GM12878 (cell line): Measurements from ENCODE around the gene TATDN3. TPM values are rescaled to one million over a fixed set of nuclear protein-coding genes. Genes with fewer than 3 reads are reported as not detected.
A peak's percentile ranks its signal among the peaks of the same experiment; 100 is the strongest.

Source experiments
- ATAC-seq: fragments of 200-7000 bp; cut with Tn5 transposase; 3 replicates; pipeline ENCODE4 v1.9.1; 2020; ENCODE audit warnings: mild to moderate bottlenecking, moderate library complexity
- BruUV-seq: library from RNA; stranded (reverse); fragments of 400-500 nt; replicated peaks from 2 replicates; lab custom pipeline; 2021; lab: Mats Ljungman, UMichigan
- CTCF ChIA-PET: fragments of 300-600 bp; sonication (Branson Sonifier 250); formaldehyde crosslinking; extraction: SDS; loops from one replicate; lab custom pipeline; 2021; ENCODE audit warnings: inconsistent platforms; lab: Yijun Ruan, JAX
- POLR2A ChIA-PET: fragments of 350-600 bp; formaldehyde crosslinking; extraction: SDS; loops from one replicate; lab custom pipeline; 2021; ENCODE audit warnings: inconsistent platforms; lab: Charles Lee
- RAD21 ChIA-PET: fragments of 300-600 bp; sonication (Branson Sonifier 250); formaldehyde crosslinking; loops from one replicate; lab custom pipeline; 2023; ENCODE audit warnings: antibody characterized with exemption; ENCODE audit not compliant: unreplicated experiment; lab: Charles Lee
- SMC1A ChIA-PET: fragments of 300-600 bp; sonication (Branson Sonifier 250); formaldehyde crosslinking; loops from one replicate; lab custom pipeline; 2023; ENCODE audit not compliant: unreplicated experiment, uncharacterized antibody; lab: Charles Lee
- DNase-seq: peaks from one replicate; pipeline ENCODE4 v3.0.0-alpha.2; 2011; ENCODE audit warnings: low read depth, low spot score
- FAIRE-seq: peaks from 3 replicates; lab custom pipeline; 2011; peaks lifted over from hg19 to GRCh38; lab: Jason Lieb, UNC
- H2AFZ ChIP-seq: 2 replicates; pipeline ENCODE4 v1.6.0; 2011; ENCODE audit warnings: low read depth, low read length, control low read depth; ENCODE audit not compliant: control insufficient read depth
- H3K27ac ChIP-seq: 2 replicates; pipeline ENCODE4 v1.5.1; 2011; ENCODE audit warnings: control low read depth; ENCODE audit not compliant: control insufficient read depth, insufficient read depth
- H3K27me3 ChIP-seq, 2 experiments: replicated peaks in 1 of 2; 2 replicates each; pipeline versions ENCODE4 v1.6.0 to v1.6.1; 2011; ENCODE audit warnings: low read length in 1 of 2; ENCODE audit not compliant: control insufficient read depth in 2 of 2, insufficient read depth in 2 of 2
- H3K36me3 ChIP-seq, 2 experiments: 2 replicates each; pipeline ENCODE4 v1.5.1; 2011; ENCODE audit warnings: low read length in 1 of 2; ENCODE audit not compliant: control insufficient read depth in 2 of 2, insufficient read depth in 2 of 2
- H3K4me1 ChIP-seq: 2 replicates; pipeline ENCODE4 v1.6.1; 2011; ENCODE audit warnings: mild to moderate bottlenecking, low read length, moderate library complexity, mixed read lengths; ENCODE audit not compliant: control insufficient read depth, insufficient read depth
- H3K4me2 ChIP-seq: 2 replicates; pipeline ENCODE4 v1.6.0; 2011; ENCODE audit warnings: control low read depth; ENCODE audit not compliant: control insufficient read depth, insufficient read depth
- H3K4me3 ChIP-seq: fragments of 200-600 bp; sonication (generic); 2 replicates; pipeline ENCODE4 v1.5.1; 2016
- H3K79me2 ChIP-seq: 2 replicates; pipeline ENCODE4 v1.6.0; 2011; ENCODE audit warnings: low read length; ENCODE audit not compliant: control insufficient read depth, insufficient read depth
- H3K9ac ChIP-seq: 2 replicates; pipeline ENCODE4 v1.8.0; 2011; ENCODE audit warnings: low read length, control low read depth, mixed read lengths; ENCODE audit not compliant: control insufficient read depth, insufficient read depth
- H3K9me3 ChIP-seq: replicated peaks from 3 replicates; pipeline ENCODE4 v1.5.1; 2011; ENCODE audit warnings: mild to moderate bottlenecking, low read length; ENCODE audit not compliant: control insufficient read depth, insufficient read depth
- H4K20me1 ChIP-seq: 2 replicates; pipeline ENCODE4 v1.6.0; 2011; ENCODE audit not compliant: control insufficient read depth, insufficient read depth
- CHD4 ChIP-seq: fragments of 200-600 bp; sonication (generic); IDR thresholded peaks from 2 replicates; pipeline ENCODE4 v1.6.1; 2016; ENCODE audit warnings: mild to moderate bottlenecking
- GABPA ChIP-seq: IDR thresholded peaks from 2 replicates; pipeline ENCODE4 v1.6.1; 2014; ENCODE audit warnings: antibody characterized with exemption, low read depth, mild to moderate bottlenecking, inconsistent platforms
- SKIL ChIP-seq: fragments of 450-650 bp; IDR thresholded peaks from 2 replicates; pipeline ENCODE4 v1.6.1; 2017; ENCODE audit warnings: mild to moderate bottlenecking, low read depth, inconsistent platforms; ENCODE audit not compliant: poor library complexity, severe bottlenecking
- SMAD5 ChIP-seq: IDR thresholded peaks from 2 replicates; pipeline ENCODE4 v1.6.1; 2016; ENCODE audit warnings: antibody characterized with exemption, low read depth
- USF1 ChIP-seq: IDR thresholded peaks from 2 replicates; pipeline ENCODE4 v1.6.1; 2011; ENCODE audit warnings: borderline replicate concordance, low read depth, mild to moderate bottlenecking, moderate library complexity, mixed read lengths, low read length; ENCODE audit not compliant: insufficient read depth; ENCODE audit errors: extremely low read length
- WGBS: methylation state at CpG from one replicate; pipeline ENCODE4 v1.1.6; 2016; ENCODE audit warnings: low lambda C conversion rate; ENCODE audit not compliant: insufficient replicate concordance, insufficient coverage; ENCODE audit errors: missing lambda C conversion rate; 5-methylcytosine and 5-hydroxymethylcytosine counted together
- in situ Hi-C: fragments of 300-500 bp; cut with MboI; formaldehyde crosslinking; loops from 9 replicates; pipeline ENCODE4 v1.14.3; 2018; ENCODE audit warnings: mixed read lengths
- intact Hi-C: fragments of 100-400 bp; cut with micrococcal nuclease; formaldehyde crosslinking; loops from one replicate; pipeline ENCODE4 v1.14.2; 2022; ENCODE audit not compliant: unreplicated experiment
- polyA plus RNA-seq, 11 experiments: library from polyadenylated mRNA; depleted of rRNA in 4 of 11; unstranded in 6 of 11; stranded (reverse) in 5 of 11; fragments of >200 nt; fragmentation: Nextera tagmentation in 4 of 11; fragmentation: Illumina TruSeq in 1 of 11; extraction: Ambion mirVana in 4 of 11; extraction: Trizol in 1 of 11; gene quantifications; 1 replicate in 1 of 11; 2 replicates in 10 of 11; pipeline versions ENCODE4 v1.2.1 to v1.2.3, GENCODE V29; 2011 to 2016; ENCODE audit warnings: inconsistent platforms in 2 of 11, missing spikeins in 2 of 11, low read depth in 1 of 11
- total RNA-seq, 4 experiments: library from RNA; depleted of rRNA in 3 of 4; stranded (reverse); fragments of >200 nt in 3 of 4; fragmentation: Illumina TruSeq in 1 of 4; extraction: Trizol in 1 of 4; gene quantifications; 2 replicates each; pipeline versions ENCODE4 v1.2.1 to v1.2.3, GENCODE V29; 2013 to 2021

The TATDN3 gene
- total and polyA plus RNA-seq, 10 of the 15 experiments (the other 5 are each of a cell fraction or from before 2014, with no cell fraction given): 15.5 to 40.0 (median 22.7) TPM

GRCh38 chr1:212792396-212792908 is 758 bp downstream of the TATDN3 start:
- ATAC-seq (peak; percentile 1), FAIRE-seq (no peak), DNase-seq (no peak)
- WGBS: 21% methylated on average over 11 of the region's 16 CpGs
- Histone ChIP-seq H3K27me3 (no peaks in the 10 kb centered on the region), H3K27ac (peak overlapping the region; percentile 97), H3K4me2 (peak overlapping the region; percentile 94), H3K9ac (peak overlapping the region; percentile 99), H3K9me3 (no peaks in the 10 kb centered on the region; the same call in 2 of the 3 replicates), H3K79me2 (peaks cover 41% of the 10 kb centered on the region), H3K4me1 (peaks cover 8% of the 10 kb centered on the region), H4K20me1 (no peaks in the 10 kb centered on the region), H3K36me3 (peaks cover 0 to 12% of the 10 kb centered on the region in 2 experiments; a peak in 1 of 4 replicates), H3K4me3 (peak overlapping the region; percentile 78), H2AFZ (peak overlapping the region; percentile 96)
- TF ChIP-seq USF1 (no peak), SKIL (no peak), CHD4 (no peak), SMAD5 (no peak), GABPA (no peak)
- no TSS peak for BruUV-seq
- ChIA-PET SMC1A (interaction anchor here (0.7 to 3.0 kb wide), 13 partner anchors 11 to 283 kb away, joined by 3 to 20 read pairs (median 3); partner anchors contain the start of gene FLVCR1), RAD21 (interaction anchor here (0.6 to 1.7 kb wide), 9 partner anchors 22 to 336 kb away, joined by 3 to 7 read pairs (median 4); partner anchors contain the start of gene ATF3), POLR2A (interaction anchor here (0.6 to 2.1 kb wide), 17 partner anchors 8 to 1679 kb away, joined by 3 to 8 read pairs (median 4); partner anchors contain the start of gene FLVCR1), CTCF (interaction anchor here (0.6 to 1.7 kb wide), 11 partner anchors 11 to 278 kb away, joined by 3 to 9 read pairs (median 4); no protein-coding TSS in a partner anchor)
- intact Hi-C loops (loop anchor here (1.0 kb wide), 1 partner anchor 81 kb away; no protein-coding TSS in a partner anchor), in situ Hi-C loops (no loop called here)
